Measurements from ENCODE around the gene CHRM4. TPM values are rescaled to one million over a fixed set of nuclear protein-coding genes. Genes with fewer than 3 reads are reported as not detected.

Gene CHRM4
- polyA plus RNA-seq, 3 donors: 0.16 to 0.34 (median 0.28) TPM

GRCh38 chr11:46369458-46370152 lies 22.0 kb downstream of the CHRM4 start:
- peak; percentile 79 for DNase-seq

DNA sequence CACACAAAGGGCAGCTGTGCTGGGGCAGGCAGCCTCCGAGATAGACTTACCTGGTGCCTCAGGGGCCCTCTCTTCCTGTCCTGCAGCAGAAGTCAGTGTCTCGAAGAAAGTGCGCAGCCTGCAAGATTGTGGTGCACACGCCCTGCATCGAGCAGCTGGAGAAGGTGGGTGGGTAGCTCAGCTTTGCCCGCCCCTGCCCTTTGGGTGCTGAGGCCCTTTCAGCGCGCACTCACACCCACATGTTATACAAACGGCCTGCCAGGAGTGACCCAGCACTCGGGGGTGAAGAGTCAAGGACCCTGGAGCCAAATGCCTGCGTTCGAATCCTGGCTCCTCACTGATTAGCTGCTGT lies 23.7 kb downstream of the CHRM4 start:
- DNase-seq: no peak

DNA sequence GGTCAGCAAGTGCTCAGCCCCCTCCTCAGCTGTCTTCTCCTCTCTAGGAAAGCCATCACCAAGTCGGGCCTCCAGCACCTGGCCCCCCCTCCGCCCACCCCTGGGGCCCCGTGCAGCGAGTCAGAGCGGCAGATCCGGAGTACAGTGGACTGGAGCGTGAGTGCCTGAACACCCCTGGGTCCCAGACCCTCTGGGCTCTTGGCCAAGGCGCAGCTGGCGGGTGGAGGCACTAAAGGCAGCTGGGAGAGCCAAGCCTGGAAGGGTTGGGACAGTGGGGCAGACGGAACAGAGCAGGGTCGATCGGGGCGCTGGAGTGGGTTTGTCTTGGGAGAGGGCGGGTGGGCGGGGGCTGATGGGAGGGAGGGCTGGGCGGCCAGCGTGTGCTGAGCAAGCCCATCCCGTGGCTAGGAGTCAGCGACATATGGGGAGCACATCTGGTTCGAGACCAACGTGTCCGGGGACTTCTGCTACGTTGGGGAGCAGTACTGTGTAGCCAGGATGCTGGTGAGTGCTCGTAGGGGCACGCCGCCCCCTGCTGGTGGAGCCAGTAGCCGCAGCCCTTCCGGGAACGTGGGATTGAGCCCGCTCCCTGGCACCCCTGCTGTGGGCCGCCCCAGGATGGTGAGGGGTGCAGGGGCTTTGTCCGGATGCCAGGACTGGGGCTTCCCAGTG lies 24.2 kb downstream of the CHRM4 start:
- no peak for DNase-seq

DNA sequence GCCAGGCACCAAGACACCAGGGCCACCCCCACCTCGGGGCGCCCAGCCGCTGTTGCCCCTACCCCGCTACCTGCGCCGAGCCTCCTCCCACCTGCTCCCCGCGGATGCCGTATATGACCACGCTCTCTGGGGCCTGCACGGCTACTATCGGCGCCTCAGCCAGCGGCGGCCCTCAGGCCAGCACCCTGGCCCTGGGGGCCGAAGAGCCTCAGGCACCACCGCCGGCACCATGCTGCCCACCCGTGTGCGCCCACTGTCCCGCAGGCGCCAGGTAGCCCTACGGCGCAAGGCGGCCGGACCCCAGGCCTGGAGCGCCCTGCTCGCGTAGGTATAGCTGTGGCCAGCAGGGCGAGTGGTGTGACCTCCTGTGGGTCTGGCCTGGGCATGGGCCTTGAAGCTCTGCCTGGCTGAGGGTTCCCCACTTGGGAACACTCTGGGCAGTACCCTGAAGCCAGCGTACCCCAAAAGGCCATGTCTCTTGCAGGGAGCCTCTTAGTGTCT lies 24.9 kb downstream of the CHRM4 start:
- no peak for DNase-seq

DNA sequence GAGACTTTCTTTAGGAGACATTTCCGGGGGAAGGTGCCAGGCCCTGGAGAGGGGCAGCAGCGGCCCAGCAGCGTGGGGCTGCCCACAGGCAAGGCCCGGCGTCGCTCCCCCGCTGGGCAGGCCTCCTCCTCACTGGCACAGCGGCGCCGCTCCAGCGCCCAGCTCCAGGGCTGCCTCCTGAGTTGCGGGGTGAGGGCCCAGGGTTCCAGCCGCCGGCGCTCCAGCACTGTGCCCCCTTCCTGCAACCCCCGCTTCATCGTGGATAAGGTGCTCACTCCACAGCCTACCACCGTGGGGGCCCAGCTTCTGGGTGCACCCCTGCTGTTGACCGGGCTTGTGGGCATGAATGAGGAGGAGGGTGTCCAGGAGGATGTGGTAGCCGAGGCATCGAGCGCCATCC lies 25.3 kb downstream of the CHRM4 start:
- no peak for DNase-seq

DNA sequence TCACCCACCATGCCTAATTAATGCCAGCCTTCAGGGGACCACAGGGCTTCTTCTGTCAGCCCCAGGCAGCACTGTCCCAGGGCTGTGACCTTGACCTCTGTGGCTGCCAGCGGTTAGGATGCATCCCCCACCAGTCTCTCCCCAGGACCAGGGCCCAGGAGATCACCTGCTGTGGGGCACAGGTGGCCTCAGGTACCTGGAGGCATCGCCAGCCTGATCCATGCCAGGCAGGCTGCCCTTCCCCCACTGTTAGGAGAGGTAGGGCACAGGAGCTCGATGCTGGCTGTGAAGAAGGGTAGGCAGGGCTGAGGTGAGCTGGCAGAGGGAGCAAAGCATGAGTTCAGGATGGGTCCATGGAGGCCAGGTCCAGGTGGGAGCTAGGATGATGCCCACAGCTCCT lies 26.8 kb downstream of the CHRM4 start:
- no peak for DNase-seq

- no peak for DNase-seq
Measured at GRCh38 chr11:46364056-46364455, 27.5 kb downstream of the CHRM4 start.

- DNase-seq: no peak
Measured at GRCh38 chr11:46363455-46364005, 28.0 kb downstream of the CHRM4 start.

DNA sequence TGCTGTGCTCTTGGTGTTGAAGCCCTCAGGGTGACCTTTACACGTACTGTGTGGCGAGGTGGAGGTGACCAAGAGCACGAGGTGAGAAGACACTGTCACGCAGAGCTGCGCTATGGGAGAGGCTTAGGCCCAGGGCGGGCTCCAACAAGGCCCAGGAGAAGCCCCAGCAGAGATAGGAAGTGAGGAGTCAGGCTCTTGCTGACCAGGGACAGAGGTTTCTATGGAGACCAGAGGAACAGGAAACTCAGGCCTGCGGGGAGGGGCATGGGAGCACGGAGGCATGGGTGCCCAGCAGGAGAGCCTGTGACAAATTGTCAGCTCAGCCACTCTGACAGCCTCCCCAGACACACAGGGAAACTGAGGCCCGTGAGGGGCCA lies 28.6 kb downstream of the CHRM4 start:
- no peak for DNase-seq

DNA sequence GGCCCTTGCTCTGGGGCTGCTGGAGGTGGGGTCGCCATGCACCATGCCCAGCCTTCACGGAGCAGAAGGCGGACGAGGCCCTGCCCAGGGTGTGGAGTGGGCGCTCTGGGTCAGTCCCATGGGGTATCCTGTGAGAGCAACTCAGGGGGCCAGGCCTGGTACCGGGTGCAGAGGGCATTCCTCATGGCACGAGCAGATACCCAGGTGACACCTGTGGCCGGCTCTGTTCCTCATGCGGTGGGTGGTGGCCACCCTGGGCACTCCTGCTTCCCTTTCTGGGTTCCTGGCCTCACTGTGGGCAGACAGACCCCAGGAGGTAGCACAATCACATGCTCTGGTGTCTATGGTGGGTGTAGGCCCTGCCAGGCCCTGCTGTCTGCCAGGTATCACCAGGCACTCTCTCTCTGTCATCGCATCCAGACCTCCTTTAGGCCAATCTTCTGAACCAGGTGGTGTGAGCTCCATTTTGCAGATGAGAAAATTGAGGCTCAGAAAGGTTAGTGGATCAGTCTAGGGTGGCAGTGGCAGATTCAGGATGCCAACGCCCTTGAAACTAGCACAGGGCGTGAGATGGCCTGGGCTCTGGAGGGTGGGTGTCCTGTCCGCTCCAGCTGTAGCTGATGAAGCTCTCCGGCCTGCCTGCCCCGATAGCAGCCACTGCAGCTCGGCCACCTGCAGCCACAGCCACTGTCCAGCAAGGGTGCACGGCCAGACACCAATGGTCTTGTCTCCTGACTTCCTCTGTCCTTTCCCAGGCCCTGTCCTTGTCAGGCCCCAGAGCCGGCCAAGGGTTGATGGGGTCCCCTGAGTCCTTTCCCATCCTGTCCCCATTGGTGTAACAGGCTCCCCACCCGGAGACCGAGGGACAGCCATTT lies 29.2 kb downstream of the CHRM4 start:
- no peak for DNase-seq

DNA sequence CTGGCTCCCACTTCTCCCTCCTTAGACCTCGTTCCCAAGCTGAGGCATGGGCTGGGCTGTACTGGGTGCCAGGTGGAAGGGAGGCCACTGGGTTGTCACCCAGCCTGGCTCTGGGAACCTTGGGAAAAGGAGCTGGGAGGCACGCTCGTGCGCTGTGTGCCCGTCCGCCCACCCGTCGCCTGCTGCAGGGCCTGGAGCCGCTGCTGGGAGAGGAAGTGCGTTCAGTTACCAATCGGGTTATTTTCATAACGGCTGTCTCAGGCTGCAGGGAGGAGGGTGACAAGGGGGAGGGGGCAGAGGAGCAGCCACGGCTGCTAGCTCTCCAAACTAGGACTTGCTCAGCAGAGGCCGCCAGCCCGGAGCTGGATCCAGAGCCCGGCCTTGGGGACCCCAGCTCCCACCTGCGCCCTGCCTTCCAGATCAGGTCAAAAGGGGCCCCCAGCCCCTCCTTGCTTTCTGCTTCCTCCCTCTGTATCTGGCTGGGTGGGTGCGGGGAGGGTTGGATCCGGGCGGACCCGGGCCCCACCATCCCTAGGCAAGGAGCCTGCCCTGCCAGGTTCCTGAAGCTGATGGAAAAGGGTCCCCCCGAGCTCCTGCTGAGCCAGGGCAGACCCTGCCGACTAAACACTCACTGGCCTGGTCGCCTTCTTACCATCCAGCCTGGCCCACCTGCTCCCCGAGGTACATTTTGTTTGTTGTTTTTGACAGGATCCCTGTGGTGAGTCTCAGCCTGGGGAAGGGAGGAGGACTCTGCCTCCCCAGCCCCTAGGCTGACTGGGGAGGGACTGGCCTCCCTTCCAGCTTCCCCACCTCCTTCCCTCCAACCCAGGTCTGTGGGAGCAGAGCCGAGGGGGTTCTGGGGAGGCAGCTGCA lies 30.1 kb downstream of the CHRM4 start:
- no peak for DNase-seq

GRCh38 chr11:46360878-46361277 lies 30.7 kb downstream of the CHRM4 start:
- DNase-seq: no peak

GRCh38 chr11:46359953-46360352 lies 31.6 kb downstream of the CHRM4 start:
- no peak for DNase-seq

DNA sequence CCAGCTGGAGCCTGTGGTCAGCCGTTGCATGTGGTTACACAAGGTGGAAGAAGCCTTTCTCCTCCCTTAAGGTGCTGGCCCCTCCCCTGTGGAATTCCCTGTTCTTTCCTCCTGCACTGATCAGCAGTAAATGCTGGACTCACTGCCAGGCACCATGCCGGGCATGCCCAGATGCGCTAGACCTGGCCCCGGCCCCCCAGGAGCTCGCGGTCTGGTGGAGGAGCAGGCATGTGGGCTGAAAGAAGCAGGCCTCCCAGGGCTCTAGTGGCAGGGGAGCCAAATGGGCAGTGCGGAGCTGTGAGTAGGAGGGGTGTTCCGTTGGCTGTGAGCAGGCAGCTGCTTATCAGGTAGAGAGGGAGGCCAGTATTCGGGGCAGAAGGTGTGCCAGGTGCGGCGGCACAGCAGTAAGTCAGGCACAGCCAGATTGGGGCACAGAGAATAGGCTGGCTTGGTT lies 34.1 kb downstream of the CHRM4 start:
- DNase-seq: no peak

- DNase-seq: no peak
Measured at GRCh38 chr11:46356924-46357482, 34.6 kb downstream of the CHRM4 start.

DNA sequence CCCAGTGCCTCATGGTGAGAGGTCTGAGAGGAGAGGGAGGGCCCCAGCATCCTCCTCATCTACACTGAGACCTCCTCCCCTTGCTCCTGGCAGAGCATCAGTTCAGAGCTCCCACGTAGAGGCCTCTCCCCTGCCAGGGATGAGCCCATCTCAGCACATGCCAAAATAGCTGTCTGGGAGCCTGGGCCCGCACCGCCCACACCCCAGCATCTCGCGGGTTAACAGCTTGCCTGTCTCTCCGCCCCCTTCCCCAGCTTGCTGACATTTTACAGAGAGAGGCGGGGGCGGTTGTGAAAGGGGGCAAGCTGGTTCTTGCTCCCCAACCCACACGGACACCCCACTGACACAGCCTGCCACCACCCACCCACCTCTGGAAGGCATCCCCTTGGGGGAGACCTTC lies 37.9 kb downstream of the CHRM4 start:
- DNase-seq: no peak

- no peak for DNase-seq
Measured at GRCh38 chr11:46352063-46352841, 39.3 kb downstream of the CHRM4 start.

DNA sequence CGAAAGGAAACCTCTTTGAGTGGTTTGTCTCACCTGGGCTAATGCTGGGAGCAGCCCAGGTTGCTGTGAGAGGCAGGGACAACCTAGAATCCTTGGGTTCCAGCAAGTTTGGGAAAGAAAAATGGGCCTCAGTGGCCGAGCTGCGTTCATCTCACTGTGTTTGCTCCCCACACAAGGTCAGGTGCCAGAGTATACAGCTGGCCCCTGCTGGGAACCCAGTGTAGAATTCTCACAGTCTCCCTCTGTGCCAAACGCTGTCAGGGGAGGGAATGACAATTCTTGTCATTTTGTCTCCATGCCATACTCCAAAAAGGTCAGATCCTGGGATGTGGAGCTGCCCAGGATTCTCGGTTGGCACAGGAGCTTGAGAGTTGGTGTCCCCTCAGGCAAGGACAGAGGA lies 40.0 kb downstream of the CHRM4 start:
- no peak for DNase-seq

DNA sequence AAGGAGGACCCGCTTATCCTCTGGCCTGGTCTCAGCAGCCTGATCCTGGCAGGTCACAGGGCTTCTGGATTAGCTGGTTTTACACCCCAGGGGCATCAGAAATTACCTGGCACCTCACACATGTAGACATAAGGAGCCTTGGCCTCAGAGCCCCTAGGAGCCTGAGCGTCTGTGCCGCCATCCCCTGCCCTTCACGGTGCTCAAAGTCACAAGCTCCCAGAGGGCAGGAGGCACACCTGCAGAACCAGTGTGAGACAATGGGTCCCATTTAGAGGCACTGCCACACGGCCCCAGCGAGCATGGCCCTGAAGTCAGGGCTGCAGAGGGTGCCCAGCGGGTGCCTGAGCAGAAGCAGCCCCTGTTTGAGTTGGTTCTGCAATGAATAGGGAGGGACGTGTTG lies 40.4 kb downstream of the CHRM4 start:
- no peak for DNase-seq

DNA sequence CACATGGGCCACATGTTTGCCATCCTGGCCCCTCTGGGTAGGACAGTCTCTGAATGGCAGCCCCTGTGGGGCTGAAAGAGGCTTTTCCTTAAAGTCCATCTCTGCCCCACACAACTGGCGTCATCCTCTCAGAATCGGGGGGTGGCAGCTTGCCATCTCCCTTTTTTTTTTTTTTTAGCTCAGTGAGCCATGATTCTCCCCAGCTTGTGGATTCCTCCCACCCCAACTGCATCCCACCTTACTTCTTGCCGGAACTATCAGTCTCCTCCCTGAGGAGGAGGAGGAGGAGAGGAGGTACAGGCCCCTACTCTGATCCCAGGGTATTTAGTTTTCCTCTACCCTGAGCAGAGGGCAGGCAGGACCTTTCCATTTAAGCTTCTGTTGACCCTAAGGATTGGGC lies 40.9 kb downstream of the CHRM4 start:
- DNase-seq: no peak
